ENCODE data around the gene PHF20. TPM values are rescaled to one million over a fixed set of nuclear protein-coding genes. Genes with fewer than 3 reads are reported as not detected.
"Not testable (repeated sequence)": the region's sequence is repeated elsewhere in the genome, so short reads cannot be mapped to it uniquely, and the experiment has no call there.

Gene PHF20
- total RNA-seq, 2 donors from 2014 or later = 17.6 to 25.1 TPM

DNA sequence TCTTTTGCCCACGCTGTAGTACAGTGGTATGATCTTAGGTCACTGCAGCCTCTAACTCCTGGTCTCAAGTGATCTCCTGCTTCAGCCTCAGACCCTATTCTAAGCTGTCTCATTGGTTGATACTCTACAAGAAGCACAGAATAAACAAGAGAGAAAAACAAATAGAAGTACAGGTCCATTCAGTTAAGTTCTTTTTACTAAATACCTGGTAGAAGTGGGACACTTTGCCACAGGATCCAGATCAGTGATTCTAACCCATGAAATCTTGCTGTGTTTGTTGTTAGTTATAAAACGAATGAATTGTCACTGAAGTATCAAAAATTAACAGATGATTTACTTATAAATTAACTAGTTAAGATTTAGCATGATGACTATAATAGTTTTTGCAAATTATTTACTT, 105.8 kb downstream of the PHF20 start:
- TF ChIP-seq, protein P1, sequence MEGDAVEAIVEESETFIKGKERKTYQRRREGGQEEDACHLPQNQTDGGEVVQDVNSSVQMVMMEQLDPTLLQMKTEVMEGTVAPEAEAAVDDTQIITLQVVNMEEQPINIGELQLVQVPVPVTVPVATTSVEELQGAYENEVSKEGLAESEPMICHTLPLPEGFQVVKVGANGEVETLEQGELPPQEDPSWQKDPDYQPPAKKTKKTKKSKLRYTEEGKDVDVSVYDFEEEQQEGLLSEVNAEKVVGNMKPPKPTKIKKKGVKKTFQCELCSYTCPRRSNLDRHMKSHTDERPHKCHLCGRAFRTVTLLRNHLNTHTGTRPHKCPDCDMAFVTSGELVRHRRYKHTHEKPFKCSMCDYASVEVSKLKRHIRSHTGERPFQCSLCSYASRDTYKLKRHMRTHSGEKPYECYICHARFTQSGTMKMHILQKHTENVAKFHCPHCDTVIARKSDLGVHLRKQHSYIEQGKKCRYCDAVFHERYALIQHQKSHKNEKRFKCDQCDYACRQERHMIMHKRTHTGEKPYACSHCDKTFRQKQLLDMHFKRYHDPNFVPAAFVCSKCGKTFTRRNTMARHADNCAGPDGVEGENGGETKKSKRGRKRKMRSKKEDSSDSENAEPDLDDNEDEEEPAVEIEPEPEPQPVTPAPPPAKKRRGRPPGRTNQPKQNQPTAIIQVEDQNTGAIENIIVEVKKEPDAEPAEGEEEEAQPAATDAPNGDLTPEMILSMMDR (IDR thresholded peaks at IDR 0.05) = no peak
- H3K27me3 ChIP-seq = no peaks in the 10 kb centered on the region
- no peaks in the 10 kb centered on the region for H3K9me3 ChIP-seq
- intact Hi-C loops (cut with DNase I) = no loop called here
- H3K4me3 ChIP-seq = no peak overlapping the region
- no peaks in the 10 kb centered on the region for H3K4me1 ChIP-seq
- ATAC-seq (no peak), DNase-seq (no peak)
- H3K36me3 ChIP-seq (replicated peaks in 1 of 2; ENCODE audit: insufficient read depth in 1 of 2, low read depth in 2 of 2) = no peaks in the 10 kb centered on the region
- no peak overlapping the region for H3K27ac ChIP-seq
- 86 to 87% methylated on average over 2 of the region's 2 CpGs for WGBS, 2 donors

DNA sequence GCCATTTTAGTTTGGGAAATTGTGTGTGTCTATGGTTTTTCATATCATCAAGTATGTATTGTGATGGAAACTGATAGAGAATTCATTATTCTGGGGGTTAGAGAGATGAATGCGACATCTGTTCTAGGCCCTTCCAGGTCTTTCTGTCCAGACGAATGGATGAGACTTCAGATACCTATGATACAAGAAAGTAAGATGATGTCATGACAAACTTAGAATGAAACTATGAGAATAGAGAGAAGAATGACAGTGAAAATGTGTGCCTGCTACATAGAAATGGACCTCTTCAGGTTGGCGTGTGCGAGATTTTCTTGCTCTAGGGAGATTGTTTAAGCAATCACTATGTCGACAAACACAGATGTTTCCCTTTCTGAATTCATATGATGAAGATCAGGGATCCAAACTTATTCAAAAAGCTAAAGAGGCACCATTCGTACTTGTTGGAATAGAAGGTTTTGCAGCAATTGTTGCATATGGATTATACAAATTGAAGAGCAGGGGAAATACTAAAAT, 106.4 kb downstream of the PHF20 start:
- intact Hi-C loops (cut with DNase I) = no loop called here

DNA sequence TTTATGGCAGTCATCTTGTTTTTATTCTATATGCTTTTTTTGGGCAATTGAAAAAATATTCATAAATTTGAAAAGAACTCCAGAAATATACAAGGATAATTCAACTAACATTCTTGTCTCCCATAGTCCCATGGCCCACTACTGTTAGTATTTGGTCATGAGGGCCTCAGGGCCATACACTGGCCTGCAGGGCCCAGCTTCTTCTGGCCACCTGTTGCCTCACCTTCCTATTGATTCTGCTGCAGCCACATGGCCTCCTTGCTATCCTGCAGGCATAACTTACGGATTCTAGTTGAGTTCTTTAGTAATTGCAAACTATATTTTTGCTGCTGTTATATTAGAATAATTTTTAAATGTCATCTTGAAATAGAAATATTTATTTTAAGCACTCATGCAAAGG, 109.9 kb downstream of the PHF20 start:
- intact Hi-C loops (cut with DNase I) = no loop called here
- Histone ChIP-seq H3K27ac (no peak overlapping the region), H3K36me3 (replicated peaks in 1 of 2; ENCODE audit: insufficient read depth in 1 of 2, low read depth in 2 of 2) (no peaks in the 10 kb centered on the region), H3K9me3 (no peaks in the 10 kb centered on the region), H3K4me3 (no peak overlapping the region), H3K4me1 (no peaks in the 10 kb centered on the region), H3K27me3 (no peaks in the 10 kb centered on the region)
- DNase-seq (no peak), ATAC-seq (no peak)
- no peak for TF ChIP-seq POLR2A (IDR thresholded peaks at IDR 0.05)
- TF ChIP-seq, protein P1 (IDR thresholded peaks at IDR 0.05) = no peak
- WGBS, 2 donors = 91% methylated on average over 1 of the region's 1 CpG

More for the DNA sequence above, 106.4 kb downstream of the PHF20 start:
- Histone ChIP-seq H3K4me1 (no peaks in the 10 kb centered on the region), H3K4me3 (no peak overlapping the region), H3K36me3 (replicated peaks in 1 of 2; ENCODE audit: insufficient read depth in 1 of 2, low read depth in 2 of 2) (no peaks in the 10 kb centered on the region), H3K9me3 (no peaks in the 10 kb centered on the region), H3K27ac (no peak overlapping the region), H3K27me3 (no peaks in the 10 kb centered on the region)
- TF ChIP-seq, protein P1 (IDR thresholded peaks at IDR 0.05) = no peak
- TF ChIP-seq POLR2A (IDR thresholded peaks at IDR 0.05) = no peak
- 51 to 91% methylated on average over 6 of the region's 6 CpGs for WGBS, 2 donors
- ATAC-seq (no peak), DNase-seq (no peak)

DNA sequence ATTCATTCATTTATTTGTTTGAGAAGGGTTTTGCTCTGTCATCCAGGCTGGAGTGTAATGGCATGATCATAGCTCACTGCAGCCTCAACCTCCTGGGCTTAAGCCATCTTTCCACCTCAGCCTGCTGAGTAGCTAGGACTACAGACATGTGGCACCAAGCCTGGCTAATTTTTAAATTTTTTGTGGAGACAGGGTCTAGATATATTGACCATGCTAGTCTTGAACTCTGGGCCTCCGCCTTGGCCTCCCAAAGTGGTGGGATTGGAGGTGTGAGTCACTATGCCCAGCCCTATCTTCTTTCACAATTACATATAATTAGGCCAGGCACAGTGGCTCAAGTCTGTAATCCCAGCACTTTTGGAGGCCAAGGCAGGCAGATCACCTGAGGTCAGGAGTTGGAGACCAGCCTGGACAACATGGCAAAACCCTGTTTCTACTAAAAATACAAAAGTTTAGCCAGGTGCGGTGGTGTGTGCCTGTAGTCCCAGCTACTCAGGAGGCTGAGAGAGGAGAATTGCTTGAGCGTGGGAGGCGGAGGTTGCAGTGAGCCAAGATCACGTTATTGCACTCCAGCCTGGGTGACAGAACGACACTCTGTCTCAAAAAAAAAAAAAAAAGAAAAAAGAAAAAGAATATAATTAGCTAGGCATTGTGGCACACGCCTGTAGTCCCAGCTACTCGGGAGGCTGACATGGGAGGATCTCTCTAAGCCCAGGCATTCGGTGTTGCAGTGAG, 110.8 kb downstream of the PHF20 start:
- H3K9me3 ChIP-seq; H3K4me1 ChIP-seq; DNase-seq; intact Hi-C loops (cut with DNase I); H3K27ac ChIP-seq; H3K27me3 ChIP-seq; H3K36me3 ChIP-seq (replicated peaks in 1 of 2; ENCODE audit: insufficient read depth in 1 of 2, low read depth in 2 of 2); ATAC-seq; H3K4me3 ChIP-seq: not testable (repeated sequence)
- WGBS, 2 donors = 95% methylated on average over 8 to 9 of the region's 9 CpGs

DNA sequence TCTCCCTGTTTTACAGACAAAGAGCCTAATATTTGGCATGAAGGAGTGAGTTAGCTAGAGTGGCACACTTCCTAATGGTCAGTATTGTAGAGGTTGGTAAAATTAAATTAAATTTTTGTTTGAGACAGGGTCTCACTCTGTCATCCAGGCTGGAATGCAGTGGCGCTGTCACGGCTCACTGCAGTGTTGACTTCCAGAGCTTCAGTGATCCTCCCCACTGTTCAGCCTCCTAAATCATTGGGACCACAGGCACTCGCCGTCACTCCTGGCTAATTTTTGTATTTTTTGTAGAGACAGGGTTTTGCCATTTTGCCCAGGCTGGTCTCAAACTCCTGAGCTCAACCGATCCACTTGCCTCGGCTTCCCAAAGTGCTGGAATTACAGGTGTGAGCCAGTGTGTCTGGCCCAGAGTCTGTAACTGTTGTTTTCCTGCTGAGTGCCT, 111.5 kb downstream of the PHF20 start:
- Histone ChIP-seq H3K27ac (peak overlapping the region in 1 of 4 donors; percentile 10), H3K4me3 (no peak overlapping the region), H3K27me3 (no peaks in the 10 kb centered on the region), H3K9me3 (no peaks in the 10 kb centered on the region), H3K36me3 (replicated peaks in 1 of 2; ENCODE audit: insufficient read depth in 1 of 2, low read depth in 2 of 2) (no peaks in the 10 kb centered on the region), H3K4me1 (no peaks in the 10 kb centered on the region)
- DNase-seq = no peak
- intact Hi-C loops (cut with DNase I) = no loop called here
- WGBS, 2 donors = 86 to 89% methylated on average over 6 of the region's 6 CpGs
- no peak for ATAC-seq
- TF ChIP-seq POLR2A (IDR thresholded peaks at IDR 0.05) = no peak
- TF ChIP-seq, protein P1 (IDR thresholded peaks at IDR 0.05) = no peak
